GM18951 (cell line): Measurements from ENCODE around the gene SKAP1.

ENCODE experiments used
- POLR2A ChIP-seq: IDR thresholded peaks from 4 replicates; pipeline ENCODE4 v1.6.1; 2011; ENCODE audit warnings: mild to moderate bottlenecking; ENCODE audit not compliant: insufficient read length, insufficient read depth; ENCODE audit errors: extremely low read depth
- in situ Hi-C: fragments of 300-500 bp; cut with MboI; formaldehyde crosslinking; loops from one replicate; pipeline ENCODE4 v1.12.0; 2022; ENCODE audit warnings: low sequenced_read_pairs, mixed read lengths, inconsistent platforms; ENCODE audit not compliant: unreplicated experiment

SKAP1 gene

GRCh38 chr17:48335146-48335784 is 94.7 kb downstream of the SKAP1 start:
- in situ Hi-C loops = no loop called here
- no peak for TF ChIP-seq POLR2A

GRCh38 chr17:48333034-48333530 is 96.9 kb downstream of the SKAP1 start:
- in situ Hi-C loops = no loop called here
- TF ChIP-seq POLR2A = no peak

- TF ChIP-seq POLR2A = no peak
- in situ Hi-C loops = no loop called here
These were observed 99.1 kb downstream of the SKAP1 start for GRCh38 chr17:48330887-48331286.

- no peak for TF ChIP-seq POLR2A
- in situ Hi-C loops = no loop called here
These were observed 99.6 kb downstream of the SKAP1 start for GRCh38 chr17:48330421-48330820.

GRCh38 chr17:48328457-48328856 is 101.6 kb downstream of the SKAP1 start:
- in situ Hi-C loops = no loop called here
- no peak for TF ChIP-seq POLR2A

GRCh38 chr17:48326310-48326709 is 103.7 kb downstream of the SKAP1 start:
- no peak for TF ChIP-seq POLR2A
- in situ Hi-C loops = no loop called here

GRCh38 chr17:48322060-48322459 is 108.0 kb downstream of the SKAP1 start:
- TF ChIP-seq POLR2A = no peak
- in situ Hi-C loops = no loop called here

- no peak for TF ChIP-seq POLR2A
- in situ Hi-C loops = no loop called here
These were observed 112.3 kb downstream of the SKAP1 start for GRCh38 chr17:48317732-48318131.

- in situ Hi-C loops = no loop called here
- no peak for TF ChIP-seq POLR2A
These were observed 115.3 kb downstream of the SKAP1 start for GRCh38 chr17:48314716-48315115.

GRCh38 chr17:48313096-48313755 is 116.8 kb downstream of the SKAP1 start:
- no peak for TF ChIP-seq POLR2A
- in situ Hi-C loops = no loop called here

GRCh38 chr17:48311324-48311723 is 118.7 kb downstream of the SKAP1 start:
- in situ Hi-C loops = no loop called here
- no peak for TF ChIP-seq POLR2A

GRCh38 chr17:48310748-48311213 is 119.2 kb downstream of the SKAP1 start:
- TF ChIP-seq POLR2A = no peak
- in situ Hi-C loops = no loop called here

- in situ Hi-C loops = no loop called here
- TF ChIP-seq POLR2A = no peak
These were observed 121.4 kb downstream of the SKAP1 start for GRCh38 chr17:48308581-48308980.

- in situ Hi-C loops = no loop called here
These were observed 122.1 kb downstream of the SKAP1 start for GRCh38 chr17:48307814-48308411.

More at GRCh38 chr17:48307814-48308411, 122.1 kb downstream of the SKAP1 start:
- TF ChIP-seq POLR2A = no peak
